COLO668 (cell line): Measurements from ENCODE around the gene DNASE2B.

ENCODE experiments used
- DNase-seq: peaks from one replicate; lab custom pipeline; 2025; ENCODE audit not compliant: unreplicated experiment; lab: John Stamatoyannopoulos, UW

The DNASE2B gene

GRCh38 chr1:84374991-84375696 lies 23.1 kb upstream of the DNASE2B start:
- DNase-seq: no peak

GRCh38 chr1:84376000-84376910 lies 22.0 kb upstream of the DNASE2B start:
- DNase-seq: no peak

GRCh38 chr1:84377480-84378095 lies 20.7 kb upstream of the DNASE2B start:
- DNase-seq: no peak

GRCh38 chr1:84379138-84379916 lies 19.0 kb upstream of the DNASE2B start:
- no peak for DNase-seq

- no peak for DNase-seq
Observed at GRCh38 chr1:84379917-84380180, 18.4 kb upstream of the DNASE2B start.

- no peak for DNase-seq
Observed at GRCh38 chr1:84382127-84382526, 16.2 kb upstream of the DNASE2B start.

- no peak for DNase-seq
Observed at GRCh38 chr1:84385347-84385746, 12.9 kb upstream of the DNASE2B start.

- DNase-seq: no peak
Observed at GRCh38 chr1:84386716-84387479, 11.4 kb upstream of the DNASE2B start.

- DNase-seq: no peak
Observed at GRCh38 chr1:84387480-84388163, 10.7 kb upstream of the DNASE2B start.

GRCh38 chr1:84390226-84390625 lies 8.1 kb upstream of the DNASE2B start:
- no peak for DNase-seq

- no peak for DNase-seq
Observed at GRCh38 chr1:84401156-84401555, 2.9 kb downstream of the DNASE2B start.

- DNase-seq: no peak
Observed at GRCh38 chr1:84402060-84402459, 3.8 kb downstream of the DNASE2B start.

GRCh38 chr1:84402501-84402900 lies 4.2 kb downstream of the DNASE2B start:
- DNase-seq: no peak

- DNase-seq: no peak
Observed at GRCh38 chr1:84403347-84403746, 5.1 kb downstream of the DNASE2B start.

GRCh38 chr1:84406346-84406861 lies 8.1 kb downstream of the DNASE2B start:
- no peak for DNase-seq

GRCh38 chr1:84407524-84407923 lies 9.2 kb downstream of the DNASE2B start:
- DNase-seq: no peak

- DNase-seq: no peak
Observed at GRCh38 chr1:84407958-84408422, 9.7 kb downstream of the DNASE2B start.

- no peak for DNase-seq
Observed at GRCh38 chr1:84409888-84410287, 11.6 kb downstream of the DNASE2B start.

- DNase-seq: no peak
Observed at GRCh38 chr1:84410328-84411095, 12.2 kb downstream of the DNASE2B start.
